Neural cell (in vitro differentiated cells): Measurements from ENCODE around the gene ARID1A.

Experiments
- CTCF ChIP-seq: fragments of 450-650 bp; IDR thresholded peaks from 2 replicates; pipeline ENCODE4 v1.5.1; 2014; ENCODE audit warnings: antibody characterized with exemption, mild to moderate bottlenecking, moderate library complexity; ENCODE audit not compliant: poor library complexity, severe bottlenecking
- EP300 ChIP-seq: fragments of 450-650 bp; conservative IDR thresholded peaks from 2 replicates; pipeline ENCODE4 v1.6.1; 2014; ENCODE audit warnings: antibody characterized with exemption, mild to moderate bottlenecking, moderate library complexity; ENCODE audit not compliant: poor library complexity, severe bottlenecking
- EZH2 ChIP-seq: fragments of 200-600, 300-800 bp; shearing (Covaris generic), sonication (generic); IDR thresholded peaks from 2 replicates; pipeline ENCODE4 v1.6.1; 2014; ENCODE audit warnings: antibody characterized with exemption, low read length, borderline replicate concordance, mild to moderate bottlenecking; ENCODE audit not compliant: insufficient read depth, poor library complexity, severe bottlenecking
- POLR2AphosphoS5 ChIP-seq: IDR thresholded peaks from 2 replicates; pipeline ENCODE4 v1.6.1; 2012
- RAD21 ChIP-seq: fragments of 450-650 bp; conservative IDR thresholded peaks from 2 replicates; pipeline ENCODE4 v1.6.1; 2014; ENCODE audit warnings: antibody characterized with exemption, mild to moderate bottlenecking, moderate library complexity
- REST ChIP-seq: IDR thresholded peaks from 2 replicates; pipeline ENCODE4 v1.6.1; 2012; ENCODE audit warnings: borderline replicate concordance
- TAF1 ChIP-seq: IDR thresholded peaks from 2 replicates; pipeline ENCODE4 v1.6.1; 2012; ENCODE audit warnings: low read depth

- TF ChIP-seq CTCF, result no peak
- TF ChIP-seq TAF1, result no peak
- TF ChIP-seq EZH2, result no peak
- no peak for TF ChIP-seq REST
- TF ChIP-seq RAD21, result no peak
- no peak for TF ChIP-seq POLR2AphosphoS5
- no peak for TF ChIP-seq EP300
Measured at GRCh38 chr1:26723013-26723991, 27.5 kb downstream of the ARID1A start.
